Measurements from ENCODE around the gene PAFAH1B1. TPM values are rescaled to one million over a fixed set of nuclear protein-coding genes. Genes with fewer than 3 reads are reported as not detected.

PAFAH1B1 gene
- polyA plus RNA-seq, 2 donors = 36.6 to 40.7 TPM

GRCh38 chr17:2700030-2700490 lies 106.6 kb downstream of the PAFAH1B1 start:
- H3K4me3 ChIP-seq (ENCODE audit: low read depth in 1 of 2, low read length in 2 of 2) = no peak overlapping the region
- no peak overlapping the region for H3K27ac ChIP-seq (ENCODE audit: low read depth in 2 of 2, low read length in 1 of 2)
- H3K4me1 ChIP-seq (ENCODE audit: control insufficient read depth in 2 of 2, insufficient read depth in 2 of 2, low read length in 1 of 2) = no peaks in the 10 kb centered on the region
- no peaks in the 10 kb centered on the region for H3K27me3 ChIP-seq (ENCODE audit: control insufficient read depth in 1 of 2, insufficient read depth in 2 of 2, low read length in 2 of 2)
- WGBS, 2 donors = 91 to 95% methylated on average over 20 of the region's 20 CpGs
- no peaks in the 10 kb centered on the region for H3K9me3 ChIP-seq (ENCODE audit: control insufficient read depth in 2 of 2, insufficient read depth in 1 of 2, low read depth in 1 of 2, low read length in 1 of 2)
- peaks cover 19 to 82% of the 10 kb centered on the region in 2 donors for H3K36me3 ChIP-seq (ENCODE audit: control insufficient read depth in 2 of 2, insufficient read depth in 2 of 2, low read length in 1 of 2)

DNA sequence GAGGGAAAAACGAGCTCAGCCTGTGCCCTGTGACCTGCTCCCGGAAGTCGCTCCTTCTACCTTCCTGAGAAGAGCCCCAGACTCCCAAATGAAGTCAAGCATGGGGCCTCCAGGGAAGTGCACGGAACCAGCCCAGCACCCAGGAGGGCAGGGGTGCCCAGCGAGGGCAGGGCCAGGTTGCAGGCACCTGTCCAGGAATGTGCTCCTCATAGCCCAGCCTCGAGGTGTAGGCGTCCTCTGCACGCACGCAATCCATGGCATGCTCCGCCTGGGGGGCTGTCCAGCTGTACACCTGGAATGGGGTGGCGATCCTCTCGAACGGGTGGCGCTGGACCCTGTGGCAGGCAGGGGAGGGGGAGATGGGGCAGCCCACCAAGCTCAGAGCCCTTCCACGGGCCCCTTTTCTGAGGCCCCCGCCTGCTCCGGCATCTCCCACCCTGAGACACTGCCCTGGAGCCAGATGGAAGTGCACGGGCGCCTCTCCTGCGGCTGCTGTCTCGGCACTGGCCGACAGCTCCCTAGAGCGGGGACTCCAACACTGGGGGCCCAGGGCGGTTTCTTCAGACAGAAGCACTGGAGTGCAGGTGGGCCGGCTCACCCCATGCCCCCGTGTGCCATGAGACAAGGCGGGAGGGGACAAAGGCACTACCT lies 107.2 kb downstream of the PAFAH1B1 start:
- Histone ChIP-seq H3K27ac (ENCODE audit: low read depth in 2 of 2, low read length in 1 of 2) (no peak overlapping the region), H3K36me3 (ENCODE audit: control insufficient read depth in 2 of 2, insufficient read depth in 2 of 2, low read length in 1 of 2) (peaks cover 19 to 77% of the 10 kb centered on the region in 2 donors), H3K4me1 (ENCODE audit: control insufficient read depth in 2 of 2, insufficient read depth in 2 of 2, low read length in 1 of 2) (no peaks in the 10 kb centered on the region), H3K9me3 (ENCODE audit: control insufficient read depth in 2 of 2, insufficient read depth in 1 of 2, low read depth in 1 of 2, low read length in 1 of 2) (no peaks in the 10 kb centered on the region), H3K27me3 (ENCODE audit: control insufficient read depth in 1 of 2, insufficient read depth in 2 of 2, low read length in 2 of 2) (no peaks in the 10 kb centered on the region), H3K4me3 (ENCODE audit: low read depth in 1 of 2, low read length in 2 of 2) (no peak overlapping the region)
- 87 to 89% methylated on average over 24 to 27 of the region's 27 CpGs for WGBS, 2 donors

GRCh38 chr17:2701161-2701995 lies 107.9 kb downstream of the PAFAH1B1 start:
- Histone ChIP-seq H3K4me3 (ENCODE audit: low read depth in 1 of 2, low read length in 2 of 2) (no peak overlapping the region), H3K36me3 (ENCODE audit: control insufficient read depth in 2 of 2, insufficient read depth in 2 of 2, low read length in 1 of 2) (peaks cover 19 to 71% of the 10 kb centered on the region in 2 donors), H3K4me1 (ENCODE audit: control insufficient read depth in 2 of 2, insufficient read depth in 2 of 2, low read length in 1 of 2) (no peaks in the 10 kb centered on the region), H3K27me3 (ENCODE audit: control insufficient read depth in 1 of 2, insufficient read depth in 2 of 2, low read length in 2 of 2) (no peaks in the 10 kb centered on the region), H3K9me3 (ENCODE audit: control insufficient read depth in 2 of 2, insufficient read depth in 1 of 2, low read depth in 1 of 2, low read length in 1 of 2) (no peaks in the 10 kb centered on the region), H3K27ac (ENCODE audit: low read depth in 2 of 2, low read length in 1 of 2) (no peak overlapping the region)
- WGBS, 2 donors = 92 to 95% methylated on average over 39 to 41 of the region's 41 CpGs

DNA sequence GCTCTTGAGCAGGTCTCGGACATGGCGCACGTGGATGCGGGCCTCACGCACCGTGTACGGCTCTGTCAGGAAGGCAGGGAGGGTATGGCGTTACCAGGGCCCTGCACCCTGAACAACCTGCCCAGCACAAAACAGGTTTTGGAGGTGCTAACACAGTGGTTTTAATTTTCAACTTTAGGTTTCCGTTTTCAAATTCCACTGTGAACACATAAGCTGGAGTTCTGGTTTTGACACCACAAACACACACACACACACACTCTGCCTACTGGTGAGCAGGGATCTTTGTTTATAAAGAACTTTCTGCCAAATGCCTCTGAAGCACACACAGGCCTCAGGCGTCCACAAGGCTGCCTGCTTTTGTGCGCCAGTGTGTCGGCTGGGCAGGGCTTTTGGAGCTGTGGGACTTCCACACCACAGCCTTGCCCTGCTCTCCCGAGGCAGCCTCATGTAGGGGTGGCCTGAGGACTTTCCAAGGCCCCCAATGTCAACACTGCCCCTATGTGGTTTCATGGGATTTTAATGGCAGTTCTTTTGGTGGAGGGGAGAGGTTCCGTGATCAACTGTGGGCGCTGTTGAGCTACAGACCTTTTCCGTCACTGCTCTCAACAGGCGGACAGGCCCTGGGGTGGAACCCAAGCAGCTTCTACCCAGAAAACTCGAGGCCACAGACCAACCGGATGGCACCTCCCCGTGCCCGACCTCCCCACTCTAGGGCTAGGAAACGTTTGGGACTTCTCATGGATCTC lies 108.7 kb downstream of the PAFAH1B1 start:
- no peaks in the 10 kb centered on the region for H3K9me3 ChIP-seq (ENCODE audit: control insufficient read depth in 2 of 2, insufficient read depth in 1 of 2, low read depth in 1 of 2, low read length in 1 of 2)

DNA sequence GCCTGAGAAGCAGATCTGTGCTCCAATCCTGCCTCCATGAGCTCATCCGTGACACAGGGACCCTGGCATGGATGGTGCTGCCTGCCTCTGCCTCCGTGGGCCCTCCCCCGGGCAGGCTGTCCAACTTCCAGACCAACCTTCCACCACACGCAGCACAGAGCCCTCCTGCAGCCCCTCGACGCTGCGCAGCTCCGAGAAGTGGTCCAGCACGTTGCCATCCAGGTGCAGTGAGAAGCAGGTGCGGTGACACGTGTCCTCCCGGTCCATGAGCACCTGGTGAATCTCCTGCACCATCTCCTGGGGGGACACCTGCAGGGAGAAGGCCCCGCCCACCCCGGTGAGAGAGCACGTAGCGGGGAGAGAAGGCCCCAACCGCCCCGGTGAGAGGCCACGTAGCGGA lies 109.7 kb downstream of the PAFAH1B1 start:
- no peaks in the 10 kb centered on the region for H3K27me3 ChIP-seq (ENCODE audit: control insufficient read depth in 1 of 2, insufficient read depth in 2 of 2, low read length in 2 of 2)
- H3K4me3 ChIP-seq (ENCODE audit: low read depth in 1 of 2, low read length in 2 of 2) = no peak overlapping the region
- peaks cover 13 to 57% of the 10 kb centered on the region in 2 donors for H3K36me3 ChIP-seq (ENCODE audit: control insufficient read depth in 2 of 2, insufficient read depth in 2 of 2, low read length in 1 of 2)
- H3K9me3 ChIP-seq (ENCODE audit: control insufficient read depth in 2 of 2, insufficient read depth in 1 of 2, low read depth in 1 of 2, low read length in 1 of 2) = no peaks in the 10 kb centered on the region
- 93 to 96% methylated on average over 20 of the region's 20 CpGs for WGBS, 2 donors
- no peak overlapping the region for H3K27ac ChIP-seq (ENCODE audit: low read depth in 2 of 2, low read length in 1 of 2)
- H3K4me1 ChIP-seq (ENCODE audit: control insufficient read depth in 2 of 2, insufficient read depth in 2 of 2, low read length in 1 of 2) = peaks cover 7 to 11% of the 10 kb centered on the region in 2 donors

More for the DNA sequence above, 108.7 kb downstream of the PAFAH1B1 start:
- Histone ChIP-seq H3K4me1 (ENCODE audit: control insufficient read depth in 2 of 2, insufficient read depth in 2 of 2, low read length in 1 of 2) (peaks cover 0 to under 1% of the 10 kb centered on the region in 2 donors), H3K4me3 (ENCODE audit: low read depth in 1 of 2, low read length in 2 of 2) (no peak overlapping the region), H3K36me3 (ENCODE audit: control insufficient read depth in 2 of 2, insufficient read depth in 2 of 2, low read length in 1 of 2) (peaks cover 19 to 66% of the 10 kb centered on the region in 2 donors), H3K27ac (ENCODE audit: low read depth in 2 of 2, low read length in 1 of 2) (no peak overlapping the region), H3K27me3 (ENCODE audit: control insufficient read depth in 1 of 2, insufficient read depth in 2 of 2, low read length in 2 of 2) (no peaks in the 10 kb centered on the region)
- 85 to 87% methylated on average over 22 of the region's 22 CpGs for WGBS, 2 donors

- Histone ChIP-seq H3K4me1 (ENCODE audit: control insufficient read depth in 2 of 2, insufficient read depth in 2 of 2, low read length in 1 of 2) (peaks cover 8 to 15% of the 10 kb centered on the region in 2 donors), H3K27ac (ENCODE audit: low read depth in 2 of 2, low read length in 1 of 2) (no peak overlapping the region), H3K4me3 (ENCODE audit: low read depth in 1 of 2, low read length in 2 of 2) (no peak overlapping the region), H3K9me3 (ENCODE audit: control insufficient read depth in 2 of 2, insufficient read depth in 1 of 2, low read depth in 1 of 2, low read length in 1 of 2) (no peaks in the 10 kb centered on the region), H3K36me3 (ENCODE audit: control insufficient read depth in 2 of 2, insufficient read depth in 2 of 2, low read length in 1 of 2) (peaks cover 13 to 53% of the 10 kb centered on the region in 2 donors), H3K27me3 (ENCODE audit: control insufficient read depth in 1 of 2, insufficient read depth in 2 of 2, low read length in 2 of 2) (no peaks in the 10 kb centered on the region)
- WGBS, 2 donors = 89 to 94% methylated on average over 16 of the region's 16 CpGs
Observed at GRCh38 chr17:2703606-2704005, 110.2 kb downstream of the PAFAH1B1 start.

GRCh38 chr17:2704031-2704889 lies 110.8 kb downstream of the PAFAH1B1 start:
- no peak overlapping the region for H3K4me3 ChIP-seq (ENCODE audit: low read depth in 1 of 2, low read length in 2 of 2)
- peaks cover 13 to 49% of the 10 kb centered on the region in 2 donors for H3K36me3 ChIP-seq (ENCODE audit: control insufficient read depth in 2 of 2, insufficient read depth in 2 of 2, low read length in 1 of 2)
- 87% methylated on average over 38 of the region's 38 CpGs for WGBS, 2 donors
- H3K27ac ChIP-seq (ENCODE audit: low read depth in 2 of 2, low read length in 1 of 2) = no peak overlapping the region
- H3K27me3 ChIP-seq (ENCODE audit: control insufficient read depth in 1 of 2, insufficient read depth in 2 of 2, low read length in 2 of 2) = no peaks in the 10 kb centered on the region
- no peaks in the 10 kb centered on the region for H3K9me3 ChIP-seq (ENCODE audit: control insufficient read depth in 2 of 2, insufficient read depth in 1 of 2, low read depth in 1 of 2, low read length in 1 of 2)
- peaks cover 13 to 22% of the 10 kb centered on the region in 2 donors for H3K4me1 ChIP-seq (ENCODE audit: control insufficient read depth in 2 of 2, insufficient read depth in 2 of 2, low read length in 1 of 2)

GRCh38 chr17:2704890-2705248 lies 111.4 kb downstream of the PAFAH1B1 start:
- H3K27me3 ChIP-seq (ENCODE audit: control insufficient read depth in 1 of 2, insufficient read depth in 2 of 2, low read length in 2 of 2) = no peaks in the 10 kb centered on the region
- H3K4me3 ChIP-seq (ENCODE audit: low read depth in 1 of 2, low read length in 2 of 2) = no peak overlapping the region
- 63 to 78% methylated on average over 4 of the region's 4 CpGs for WGBS, 2 donors
- peaks cover 13 to 48% of the 10 kb centered on the region in 2 donors for H3K36me3 ChIP-seq (ENCODE audit: control insufficient read depth in 2 of 2, insufficient read depth in 2 of 2, low read length in 1 of 2)
- H3K4me1 ChIP-seq (ENCODE audit: control insufficient read depth in 2 of 2, insufficient read depth in 2 of 2, low read length in 1 of 2) = peaks cover 15 to 23% of the 10 kb centered on the region in 2 donors
- H3K27ac ChIP-seq (ENCODE audit: low read depth in 2 of 2, low read length in 1 of 2) = no peak overlapping the region
- H3K9me3 ChIP-seq (ENCODE audit: control insufficient read depth in 2 of 2, insufficient read depth in 1 of 2, low read depth in 1 of 2, low read length in 1 of 2) = no peaks in the 10 kb centered on the region

DNA sequence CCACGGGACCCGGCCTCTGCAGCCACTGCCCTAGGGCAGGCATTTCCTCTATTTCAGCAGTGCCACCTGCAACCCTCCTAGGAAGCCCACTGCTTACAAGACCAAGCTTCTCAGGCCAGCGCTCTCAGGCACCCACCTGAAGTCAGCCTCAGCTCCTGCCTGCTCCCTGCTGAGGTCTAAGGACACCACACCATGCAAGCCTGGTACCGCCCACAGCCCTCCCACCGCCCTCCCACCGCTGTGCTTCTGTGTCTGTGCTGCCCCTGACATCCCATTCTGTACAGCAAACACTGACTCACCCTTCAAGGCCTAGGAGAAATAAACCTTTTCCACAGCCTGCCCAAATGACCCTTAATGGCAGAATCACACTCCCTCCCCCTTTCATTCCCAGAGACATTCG lies 111.8 kb downstream of the PAFAH1B1 start:
- Histone ChIP-seq H3K27ac (ENCODE audit: low read depth in 2 of 2, low read length in 1 of 2) (no peak overlapping the region), H3K4me3 (ENCODE audit: low read depth in 1 of 2, low read length in 2 of 2) (no peak overlapping the region), H3K9me3 (ENCODE audit: control insufficient read depth in 2 of 2, insufficient read depth in 1 of 2, low read depth in 1 of 2, low read length in 1 of 2) (no peaks in the 10 kb centered on the region), H3K36me3 (ENCODE audit: control insufficient read depth in 2 of 2, insufficient read depth in 2 of 2, low read length in 1 of 2) (peaks cover 12 to 44% of the 10 kb centered on the region in 2 donors), H3K27me3 (ENCODE audit: control insufficient read depth in 1 of 2, insufficient read depth in 2 of 2, low read length in 2 of 2) (no peaks in the 10 kb centered on the region), H3K4me1 (ENCODE audit: control insufficient read depth in 2 of 2, insufficient read depth in 2 of 2, low read length in 1 of 2) (peaks cover 19 to 27% of the 10 kb centered on the region in 2 donors)
- WGBS, 2 donors = 80 to 86% methylated on average over 7 of the region's 7 CpGs

Measured in esophagus (tissue), 2 donors.